Measurements from ENCODE around the gene FGD3.
"Not testable (repeated sequence)": the region's sequence is repeated elsewhere in the genome, so short reads cannot be mapped to it uniquely, and the experiment has no call there.

Gene FGD3

GRCh38 chr9:92973700-92974099, 26.4 kb downstream of the FGD3 start:
- in situ Hi-C loops (cut with MboI; ENCODE audit: low pct_unique_long_range_greater_than_20kb, low sequenced_read_pairs) = no loop called here
- DNase-seq = no peak

DNA sequence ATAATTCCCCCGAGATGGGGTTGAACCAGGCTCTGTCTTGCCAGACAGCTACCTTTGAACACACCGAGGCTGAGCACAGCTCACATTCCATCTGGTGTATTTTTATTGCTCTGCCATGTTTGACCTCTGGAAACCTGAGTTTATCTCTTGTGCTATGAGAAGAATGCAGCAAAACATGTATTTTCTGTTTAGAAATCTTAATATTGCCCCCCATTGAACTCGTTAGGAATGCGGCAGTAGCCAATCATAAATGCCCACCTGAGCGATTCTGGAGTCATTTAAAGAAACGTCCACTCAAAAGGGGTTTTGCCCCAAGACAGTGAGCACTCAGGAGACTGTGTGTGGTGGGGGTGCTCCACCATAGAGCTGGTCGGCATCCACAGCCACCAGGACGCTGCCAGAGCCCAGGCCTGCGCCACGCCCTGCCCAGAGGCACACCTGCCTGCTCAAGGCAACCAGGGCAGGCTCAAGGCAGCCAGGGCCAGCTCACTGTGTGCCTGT, 26.9 kb downstream of the FGD3 start:
- DNase-seq = no peak
- in situ Hi-C loops (cut with MboI; ENCODE audit: low pct_unique_long_range_greater_than_20kb, low sequenced_read_pairs) = no loop called here

DNA sequence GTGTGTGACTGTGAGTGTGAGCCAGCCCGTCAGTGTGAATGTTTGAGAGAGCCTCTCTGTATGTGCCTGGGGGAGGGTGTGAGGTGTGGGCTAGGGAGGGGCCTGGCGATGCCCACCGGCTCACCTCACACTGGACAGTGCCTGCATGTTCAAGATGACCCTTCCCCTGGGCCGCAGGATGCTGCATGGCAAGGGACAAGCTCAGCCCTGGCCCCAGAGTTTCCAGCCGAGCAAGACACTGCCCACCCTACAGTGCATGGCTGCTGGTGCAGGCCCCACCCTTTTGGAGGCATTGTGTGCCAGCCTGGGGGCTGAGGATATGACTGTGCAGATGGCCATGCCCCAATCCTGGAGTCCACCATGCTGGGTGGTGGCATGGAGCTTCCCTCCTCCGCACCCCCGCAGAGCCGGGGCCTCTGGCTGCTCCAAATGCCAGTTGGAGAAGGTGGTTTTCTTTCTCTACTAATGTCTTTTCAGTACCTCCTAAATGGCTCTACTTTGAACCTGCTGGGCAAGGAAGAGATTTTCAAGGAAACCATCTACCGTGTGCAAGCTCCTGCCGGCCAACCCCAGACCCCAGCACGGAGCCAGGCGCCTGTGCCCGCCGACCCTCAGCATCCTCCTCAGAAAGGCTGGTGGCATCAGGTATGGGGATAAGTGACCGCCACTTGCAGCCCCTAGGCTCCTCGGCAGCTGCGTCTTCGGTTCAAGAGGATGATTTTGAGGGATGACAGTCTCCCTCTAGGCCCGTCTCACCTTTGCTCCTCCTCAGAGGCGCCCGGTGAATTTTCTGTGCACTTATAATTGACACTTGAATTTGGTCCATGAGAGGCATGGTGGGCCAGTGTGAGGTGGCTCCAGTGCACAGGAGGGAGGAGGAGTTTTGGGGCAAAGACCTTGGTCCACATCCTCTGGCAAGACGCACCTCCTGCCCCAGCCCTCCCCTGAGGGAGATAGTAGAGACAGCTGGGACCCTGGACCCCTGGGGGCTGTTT, 27.7 kb downstream of the FGD3 start:
- DNase-seq = no peak
- in situ Hi-C loops (cut with MboI; ENCODE audit: low pct_unique_long_range_greater_than_20kb, low sequenced_read_pairs) = no loop called here

- no peak for DNase-seq
- in situ Hi-C loops (cut with MboI; ENCODE audit: low pct_unique_long_range_greater_than_20kb, low sequenced_read_pairs) = no loop called here
These were observed 29.1 kb downstream of the FGD3 start for GRCh38 chr9:92976431-92976830.

DNA sequence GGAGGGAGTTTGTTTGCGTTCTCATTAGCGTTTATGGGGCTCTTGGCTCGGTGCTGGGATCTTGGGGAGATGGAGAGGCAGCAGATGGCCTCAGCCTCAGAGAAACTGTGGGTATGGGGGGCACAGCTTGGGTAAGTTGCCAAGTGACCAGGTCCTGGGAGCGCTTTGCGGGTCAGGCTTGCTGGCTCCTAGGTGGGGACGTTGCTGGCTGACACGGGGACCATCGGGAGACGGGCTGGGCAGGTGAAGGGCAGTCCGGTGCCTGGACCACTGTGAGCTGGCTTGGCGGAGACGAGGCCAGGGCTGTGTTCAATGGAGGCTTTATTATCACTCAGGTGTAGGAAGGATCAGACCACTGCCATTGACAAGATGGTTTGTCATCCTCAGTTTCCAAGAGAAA, 30.0 kb downstream of the FGD3 start:
- DNase-seq = no peak
- in situ Hi-C loops (cut with MboI; ENCODE audit: low pct_unique_long_range_greater_than_20kb, low sequenced_read_pairs) = no loop called here

DNA sequence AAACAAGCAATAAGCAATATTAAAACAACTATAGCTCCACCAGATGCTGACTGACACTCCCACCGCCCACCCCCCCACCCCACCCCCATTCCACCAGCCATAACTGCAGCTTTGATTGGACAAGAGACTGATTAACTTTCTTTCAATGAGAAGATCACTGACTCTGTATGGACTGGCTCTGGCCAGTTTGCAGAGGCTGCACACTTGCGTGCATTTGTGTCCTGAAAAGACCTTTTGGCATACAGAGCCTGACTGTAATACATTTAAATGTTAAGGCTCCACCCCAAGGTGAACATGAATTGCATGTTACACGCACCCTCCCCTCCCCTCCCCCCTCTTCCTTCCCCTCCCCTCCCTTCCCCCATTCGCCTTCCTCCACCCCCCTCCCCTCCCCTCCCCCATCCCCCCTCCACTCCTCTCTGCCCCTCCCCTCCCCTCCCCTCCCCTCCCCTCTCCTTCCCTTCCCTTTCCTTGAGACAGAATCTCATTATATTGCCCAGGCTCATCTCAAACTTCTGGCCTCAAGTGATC, 31.1 kb downstream of the FGD3 start:
- no peak for DNase-seq
- in situ Hi-C loops (cut with MboI; ENCODE audit: low pct_unique_long_range_greater_than_20kb, low sequenced_read_pairs) = no loop called here

- in situ Hi-C loops (cut with MboI; ENCODE audit: low pct_unique_long_range_greater_than_20kb, low sequenced_read_pairs) = no loop called here
- no peak for DNase-seq
These were observed 32.1 kb downstream of the FGD3 start for GRCh38 chr9:92979283-92980056.

- no peak for DNase-seq
- in situ Hi-C loops (cut with MboI; ENCODE audit: low pct_unique_long_range_greater_than_20kb, low sequenced_read_pairs) = no loop called here
These were observed 32.9 kb downstream of the FGD3 start for GRCh38 chr9:92980085-92980745.

GRCh38 chr9:92982130-92982529, 34.8 kb downstream of the FGD3 start:
- in situ Hi-C loops (cut with MboI; ENCODE audit: low pct_unique_long_range_greater_than_20kb, low sequenced_read_pairs) = no loop called here
- DNase-seq = no peak

DNA sequence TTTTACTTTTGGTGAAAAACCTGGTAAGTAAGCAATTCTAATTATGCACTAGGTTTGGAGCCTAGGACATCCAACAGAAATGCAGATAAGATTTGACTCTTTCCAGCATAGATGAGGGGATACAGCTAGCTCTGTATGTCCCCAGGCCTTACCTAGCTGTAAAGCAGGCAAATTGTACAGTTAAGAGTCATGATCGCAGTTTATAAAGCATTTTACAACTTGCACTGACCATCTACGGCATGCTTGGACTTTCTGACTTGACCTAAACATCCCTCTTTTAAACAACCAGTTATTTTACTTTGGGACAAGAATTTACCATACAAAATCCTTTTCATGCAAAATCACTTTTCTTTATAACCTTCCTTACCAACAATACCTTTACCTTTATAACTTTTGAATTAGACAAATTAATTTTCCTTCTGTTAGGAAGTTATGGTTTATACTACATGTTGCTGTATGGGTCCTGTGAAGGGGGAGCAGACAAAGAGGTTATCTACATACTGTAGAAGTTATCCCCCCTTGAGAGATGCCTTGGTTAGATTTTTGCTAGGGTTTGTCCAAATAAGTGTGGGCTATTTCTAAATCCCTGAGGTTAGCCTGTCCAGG, 36.8 kb downstream of the FGD3 start:
- peak; percentile 45 for DNase-seq

DNA sequence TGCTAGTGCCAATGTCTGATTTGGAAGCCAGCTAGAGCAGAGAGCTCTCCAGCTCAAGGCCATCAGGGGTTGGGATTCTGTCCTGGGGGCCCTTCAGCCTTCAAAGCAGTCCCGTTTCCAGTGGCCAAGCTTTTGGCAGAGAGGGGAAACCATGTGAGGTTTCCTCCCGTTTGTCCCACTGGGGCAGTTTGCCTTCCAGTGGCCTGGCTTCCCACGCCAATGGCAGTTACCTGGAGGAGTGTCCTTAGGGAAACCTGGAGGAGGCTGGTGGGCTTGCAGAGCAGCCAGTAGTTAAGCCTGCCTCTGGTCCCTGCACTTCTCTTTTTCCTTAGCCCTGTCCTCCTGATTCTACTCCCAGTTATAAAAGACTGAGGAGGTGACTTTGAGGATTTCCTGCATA, 37.7 kb downstream of the FGD3 start:
- in situ Hi-C loops (cut with MboI; ENCODE audit: low pct_unique_long_range_greater_than_20kb, low sequenced_read_pairs) = no loop called here
- no peak for DNase-seq

More for the DNA sequence above, 36.8 kb downstream of the FGD3 start:
- in situ Hi-C loops (cut with MboI; ENCODE audit: low pct_unique_long_range_greater_than_20kb, low sequenced_read_pairs) = no loop called here

DNA sequence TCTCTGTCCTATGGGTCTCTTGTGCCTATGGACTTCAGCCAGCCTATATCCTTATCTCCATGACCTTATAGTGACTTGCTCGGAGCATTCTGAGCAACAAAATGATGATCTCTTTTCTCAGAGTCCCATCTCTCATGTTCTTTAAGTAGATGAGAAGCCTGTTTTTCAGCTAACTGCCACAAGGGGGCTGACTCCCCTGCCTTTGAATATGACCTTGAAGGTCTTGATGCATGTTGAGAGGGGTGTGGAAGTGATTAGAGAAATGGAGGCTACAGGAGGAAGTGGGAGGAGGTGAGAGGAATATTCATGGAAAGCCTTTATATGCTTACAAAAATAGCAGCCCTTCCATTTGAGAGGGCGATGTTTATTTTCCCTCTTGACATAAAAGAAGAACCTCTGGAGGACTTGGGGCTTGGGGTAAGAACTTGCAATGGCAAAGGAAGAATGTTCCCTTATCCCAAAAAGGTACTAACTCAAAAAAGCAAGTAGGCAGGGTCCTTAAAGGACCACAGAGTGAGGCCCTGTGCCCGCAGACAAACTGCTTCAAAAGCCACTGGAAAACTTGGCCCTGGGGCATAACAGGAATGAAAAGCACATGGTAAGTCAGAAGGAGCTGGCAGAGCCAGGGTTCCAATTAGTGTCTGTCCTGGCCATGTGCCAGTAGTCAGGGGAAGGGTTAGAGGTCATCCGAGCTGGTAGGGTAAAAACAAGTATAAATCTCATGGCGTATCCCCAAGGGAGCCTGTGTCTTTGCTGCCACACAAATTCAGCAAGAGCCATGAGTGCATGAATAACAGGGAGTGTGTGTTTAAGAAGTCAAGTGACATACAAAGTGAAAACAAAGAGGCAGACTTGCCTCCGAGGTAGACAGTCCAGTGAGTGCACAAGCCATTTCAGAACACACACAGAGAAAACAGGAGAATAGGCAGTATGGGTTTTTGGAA, 39.1 kb downstream of the FGD3 start:
- DNase-seq = peak; percentile 63

GRCh38 chr9:92988215-92988768, 41.0 kb downstream of the FGD3 start:
- peak; percentile 31 for DNase-seq
- in situ Hi-C loops (cut with MboI; ENCODE audit: low pct_unique_long_range_greater_than_20kb, low sequenced_read_pairs) = no loop called here

More for the DNA sequence above, 39.1 kb downstream of the FGD3 start:
- in situ Hi-C loops (cut with MboI; ENCODE audit: low pct_unique_long_range_greater_than_20kb, low sequenced_read_pairs) = no loop called here

DNA sequence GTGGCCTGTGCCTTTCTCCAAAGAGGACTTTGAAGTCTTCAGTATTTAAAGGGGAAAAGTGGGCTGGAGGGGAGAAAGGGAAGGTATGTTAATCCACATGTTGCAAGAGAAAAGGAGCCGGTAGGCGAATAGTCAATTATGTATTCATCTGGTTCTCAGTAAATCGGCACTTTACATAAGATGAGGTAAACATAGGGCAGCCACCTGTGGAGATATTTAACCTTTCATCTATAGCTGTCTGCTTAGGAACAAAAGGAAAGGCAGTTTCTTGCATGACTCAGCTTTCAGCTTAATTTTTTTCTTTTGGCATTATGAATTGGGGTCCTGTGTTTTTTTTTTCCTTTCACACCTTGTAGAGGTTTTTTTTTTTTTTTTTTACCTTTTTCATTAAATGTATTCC, 42.2 kb downstream of the FGD3 start:
- in situ Hi-C loops (cut with MboI; ENCODE audit: low pct_unique_long_range_greater_than_20kb, low sequenced_read_pairs) = no loop called here
- no peak for DNase-seq

- in situ Hi-C loops (cut with MboI; ENCODE audit: low pct_unique_long_range_greater_than_20kb, low sequenced_read_pairs) = no loop called here
- DNase-seq = no peak
These were observed 43.1 kb downstream of the FGD3 start for GRCh38 chr9:92990461-92990860.

- no peak for DNase-seq
These were observed 45.2 kb downstream of the FGD3 start for GRCh38 chr9:92992549-92992948.

GRCh38 chr9:92998871-92999270, 51.5 kb downstream of the FGD3 start:
- in situ Hi-C loops (cut with MboI; ENCODE audit: low pct_unique_long_range_greater_than_20kb, low sequenced_read_pairs); DNase-seq: not testable (repeated sequence)

More at GRCh38 chr9:92992549-92992948, 45.2 kb downstream of the FGD3 start:
- in situ Hi-C loops (cut with MboI; ENCODE audit: low pct_unique_long_range_greater_than_20kb, low sequenced_read_pairs) = no loop called here

All from KBM-7 (cell line).